MM.1S (cell line): Measurements from ENCODE around the gene HDAC1.

Experiments used
- DNase-seq: peaks from one replicate; pipeline ENCODE4 v3.0.0-alpha.2; 2015
- H2AFZ ChIP-seq: fragments of 300-600 bp; sonication (generic); 2 replicates; pipeline ENCODE4 v1.6.0; 2016; ENCODE audit warnings: antibody characterized with exemption, low read length
- H3F3A ChIP-seq: fragments of 300-600 bp; sonication (generic); 2 replicates; pipeline ENCODE4 v1.6.1; 2016; ENCODE audit warnings: mild to moderate bottlenecking, antibody characterized with exemption, low read length, moderate library complexity, mixed read lengths; ENCODE audit not compliant: insufficient read depth
- H3K27ac ChIP-seq: fragments of 300-600 bp; sonication (generic); 2 replicates; pipeline ENCODE4 v1.5.1; 2016; ENCODE audit warnings: mild to moderate bottlenecking, low read length
- H3K27me3 ChIP-seq: fragments of 300-600 bp; sonication (generic); replicated peaks from 2 replicates; pipeline ENCODE4 v1.6.0; 2016; ENCODE audit warnings: low read length; ENCODE audit not compliant: insufficient read depth
- H3K36me3 ChIP-seq: fragments of 300-600 bp; sonication (generic); replicated peaks from 2 replicates; pipeline ENCODE4 v1.6.1; 2016; ENCODE audit warnings: mild to moderate bottlenecking, low read length, mixed read lengths; ENCODE audit not compliant: insufficient read depth
- H3K4me1 ChIP-seq: fragments of 300-600 bp; sonication (generic); 2 replicates; pipeline ENCODE4 v1.6.1; 2016; ENCODE audit warnings: low read length, mixed read lengths
- H3K4me2 ChIP-seq: fragments of 300-600 bp; sonication (generic); 2 replicates; pipeline ENCODE4 v1.6.0; 2016; ENCODE audit warnings: low read depth, low read length
- H3K4me3 ChIP-seq: fragments of 300-600 bp; sonication (generic); 2 replicates; pipeline ENCODE4 v1.5.1; 2016; ENCODE audit warnings: low read length, mixed read lengths
- H3K79me2 ChIP-seq: fragments of 300-600 bp; sonication (generic); 2 replicates; pipeline ENCODE4 v1.6.1; 2016; ENCODE audit warnings: mixed run types, low read length, mixed read lengths
- H3K9ac ChIP-seq: fragments of 300-600 bp; sonication (generic); 2 replicates; pipeline ENCODE4 v1.6.1; 2016; ENCODE audit warnings: low read length, mixed read lengths
- H3K9me2 ChIP-seq: fragments of 300-600 bp; sonication (generic); replicated peaks from 2 replicates; pipeline ENCODE4 v1.6.1; 2016; ENCODE audit warnings: mild to moderate bottlenecking, low read length, mixed read lengths; ENCODE audit not compliant: insufficient read depth
- H3K9me3 ChIP-seq: fragments of 300-600 bp; sonication (generic); replicated peaks from 2 replicates; pipeline ENCODE4 v1.6.1; 2016; ENCODE audit warnings: mild to moderate bottlenecking, low read length, mixed read lengths; ENCODE audit not compliant: insufficient read depth
- H4K20me1 ChIP-seq: fragments of 300-600 bp; sonication (generic); 2 replicates; pipeline ENCODE4 v1.6.1; 2016; ENCODE audit warnings: mild to moderate bottlenecking, low read length, moderate library complexity, mixed read lengths; ENCODE audit not compliant: insufficient read depth
- EZH2 ChIP-seq: fragments of 300-600 bp; sonication (generic); optimal IDR thresholded peaks from 2 replicates; pipeline ENCODE3; 2017; ENCODE audit warnings: low read depth, mild to moderate bottlenecking, antibody characterized with exemption, low read length, mixed read lengths
- EZH2phosphoT487 ChIP-seq: fragments of 300-600 bp; sonication (generic); IDR thresholded peaks from 2 replicates; pipeline ENCODE4 v1.6.1; 2018; ENCODE audit warnings: antibody characterized with exemption, low read length
- TF ChIP-seq, protein P1 (sequence below): fragments of 300-600 bp; sonication (generic); IDR thresholded peaks from 2 replicates; pipeline ENCODE4 v1.5.1; 2016; ENCODE audit warnings: antibody characterized with exemption, low read length, mixed read lengths

The HDAC1 gene

DNA sequence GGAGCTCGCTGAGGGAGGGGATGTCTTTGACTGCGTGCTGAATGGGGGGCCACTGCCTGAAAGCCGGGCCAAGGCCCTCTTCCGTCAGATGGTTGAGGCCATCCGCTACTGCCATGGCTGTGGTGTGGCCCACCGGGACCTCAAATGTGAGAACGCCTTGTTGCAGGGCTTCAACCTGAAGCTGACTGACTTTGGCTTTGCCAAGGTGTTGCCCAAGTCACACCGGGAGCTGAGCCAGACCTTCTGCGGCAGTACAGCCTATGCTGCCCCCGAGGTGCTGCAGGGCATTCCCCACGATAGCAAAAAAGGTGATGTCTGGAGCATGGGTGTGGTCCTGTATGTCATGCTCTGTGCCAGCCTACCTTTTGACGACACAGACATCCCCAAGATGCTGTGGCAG, 71.8 kb downstream of the HDAC1 start:
- no peaks in the 10 kb centered on the region for H3K9me3 ChIP-seq
- TF ChIP-seq EZH2phosphoT487 (no peak), EZH2 (no peak)
- TF ChIP-seq, protein P1, sequence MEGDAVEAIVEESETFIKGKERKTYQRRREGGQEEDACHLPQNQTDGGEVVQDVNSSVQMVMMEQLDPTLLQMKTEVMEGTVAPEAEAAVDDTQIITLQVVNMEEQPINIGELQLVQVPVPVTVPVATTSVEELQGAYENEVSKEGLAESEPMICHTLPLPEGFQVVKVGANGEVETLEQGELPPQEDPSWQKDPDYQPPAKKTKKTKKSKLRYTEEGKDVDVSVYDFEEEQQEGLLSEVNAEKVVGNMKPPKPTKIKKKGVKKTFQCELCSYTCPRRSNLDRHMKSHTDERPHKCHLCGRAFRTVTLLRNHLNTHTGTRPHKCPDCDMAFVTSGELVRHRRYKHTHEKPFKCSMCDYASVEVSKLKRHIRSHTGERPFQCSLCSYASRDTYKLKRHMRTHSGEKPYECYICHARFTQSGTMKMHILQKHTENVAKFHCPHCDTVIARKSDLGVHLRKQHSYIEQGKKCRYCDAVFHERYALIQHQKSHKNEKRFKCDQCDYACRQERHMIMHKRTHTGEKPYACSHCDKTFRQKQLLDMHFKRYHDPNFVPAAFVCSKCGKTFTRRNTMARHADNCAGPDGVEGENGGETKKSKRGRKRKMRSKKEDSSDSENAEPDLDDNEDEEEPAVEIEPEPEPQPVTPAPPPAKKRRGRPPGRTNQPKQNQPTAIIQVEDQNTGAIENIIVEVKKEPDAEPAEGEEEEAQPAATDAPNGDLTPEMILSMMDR = no peak
- H3K4me1 ChIP-seq = no peaks in the 10 kb centered on the region
- H3K9ac ChIP-seq = no peak overlapping the region
- no peaks in the 10 kb centered on the region for H3K27me3 ChIP-seq
- no peak overlapping the region for H3K4me2 ChIP-seq
- no peak overlapping the region for H3K27ac ChIP-seq
- H3K36me3 ChIP-seq = no peaks in the 10 kb centered on the region; the same call in none of the 2 replicates
- no peaks in the 10 kb centered on the region for H3K9me2 ChIP-seq
- no peaks in the 10 kb centered on the region for H4K20me1 ChIP-seq
- DNase-seq = no peak
- H3K4me3 ChIP-seq = no peak overlapping the region
- H2AFZ ChIP-seq = no peak overlapping the region
- H3F3A ChIP-seq = no peaks in the 10 kb centered on the region
- H3K79me2 ChIP-seq = no peaks in the 10 kb centered on the region

DNA sequence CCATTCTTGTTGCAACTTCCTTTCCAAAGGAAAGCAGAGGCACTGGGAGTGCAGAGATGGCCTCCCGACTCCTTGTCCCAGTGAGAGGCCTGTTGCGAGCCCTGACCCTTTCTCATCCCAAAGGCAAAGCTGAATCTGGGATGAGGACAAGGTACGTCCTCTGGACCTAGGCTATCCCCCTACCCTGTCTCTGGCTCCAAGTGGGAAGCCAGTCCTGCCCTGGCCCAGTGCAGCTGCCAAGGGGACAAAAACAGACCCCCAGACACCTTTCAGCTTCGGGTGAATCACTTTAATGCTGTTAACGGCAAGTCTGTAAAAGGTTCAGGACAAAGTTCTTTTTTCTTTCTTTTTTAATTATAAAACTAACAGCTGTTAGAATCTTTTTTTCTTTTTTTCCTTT, 73.0 kb downstream of the HDAC1 start:
- TF ChIP-seq EZH2 = no peak
- TF ChIP-seq EZH2phosphoT487 = no peak
- TF ChIP-seq, protein P1 = no peak
- Histone ChIP-seq H3K9ac (no peak overlapping the region), H3K4me2 (no peak overlapping the region), H3K27me3 (no peaks in the 10 kb centered on the region), H3K4me1 (no peaks in the 10 kb centered on the region), H4K20me1 (no peaks in the 10 kb centered on the region), H3K36me3 (no peaks in the 10 kb centered on the region; the same call in none of the 2 replicates), H2AFZ (no peak overlapping the region), H3K4me3 (no peak overlapping the region), H3K9me2 (no peaks in the 10 kb centered on the region), H3F3A (no peaks in the 10 kb centered on the region), H3K9me3 (no peaks in the 10 kb centered on the region), H3K79me2 (no peaks in the 10 kb centered on the region), H3K27ac (no peak overlapping the region)
- no peak for DNase-seq

DNA sequence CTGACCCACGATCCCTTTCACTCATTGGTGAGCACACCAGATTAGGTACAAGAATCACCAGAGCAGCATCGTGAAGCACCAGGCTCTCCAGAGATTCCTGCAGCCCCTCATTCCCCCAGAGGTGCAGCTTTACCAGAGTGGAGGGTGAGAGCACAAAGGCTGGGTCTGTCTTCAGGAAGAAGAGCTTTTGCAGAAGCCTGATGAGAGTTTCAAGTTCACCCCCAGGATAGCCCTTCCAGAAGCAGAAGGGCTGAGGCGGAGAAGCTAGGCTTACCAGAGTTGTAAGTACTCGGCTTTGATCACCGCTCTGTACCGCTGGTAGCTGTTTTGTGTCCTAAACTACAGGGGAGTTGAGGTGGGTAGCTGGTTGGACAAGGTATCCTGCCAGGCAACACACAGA, 73.6 kb downstream of the HDAC1 start:
- Histone ChIP-seq H3F3A (no peaks in the 10 kb centered on the region), H3K4me1 (no peaks in the 10 kb centered on the region), H4K20me1 (no peaks in the 10 kb centered on the region), H3K4me2 (no peak overlapping the region), H3K4me3 (no peak overlapping the region), H3K27ac (no peak overlapping the region), H3K27me3 (no peaks in the 10 kb centered on the region), H3K9me3 (no peaks in the 10 kb centered on the region), H3K9ac (no peak overlapping the region), H3K79me2 (no peaks in the 10 kb centered on the region), H3K36me3 (no peaks in the 10 kb centered on the region; the same call in none of the 2 replicates), H3K9me2 (no peaks in the 10 kb centered on the region), H2AFZ (no peak overlapping the region)
- no peak for TF ChIP-seq EZH2
- no peak for TF ChIP-seq EZH2phosphoT487
- TF ChIP-seq, protein P1 = no peak
- DNase-seq = no peak
